GM10266 (cell line): ENCODE results near the gene GAS2.

Experiments
- DNase-seq: peaks from one replicate; pipeline ENCODE4 v3.0.0; 2012; ENCODE audit errors: extremely low spot score
- TF ChIP-seq, protein P1 (sequence below): IDR thresholded peaks from 2 replicates; pipeline ENCODE4 v1.5.1; 2012; ENCODE audit warnings: mild to moderate bottlenecking, low read depth; ENCODE audit not compliant: control insufficient read depth, insufficient read depth; ENCODE audit errors: missing control alignments

Gene GAS2

GRCh38 chr11:22822203-22822602, 155.8 kb downstream of the GAS2 start:
- TF ChIP-seq, protein P1, sequence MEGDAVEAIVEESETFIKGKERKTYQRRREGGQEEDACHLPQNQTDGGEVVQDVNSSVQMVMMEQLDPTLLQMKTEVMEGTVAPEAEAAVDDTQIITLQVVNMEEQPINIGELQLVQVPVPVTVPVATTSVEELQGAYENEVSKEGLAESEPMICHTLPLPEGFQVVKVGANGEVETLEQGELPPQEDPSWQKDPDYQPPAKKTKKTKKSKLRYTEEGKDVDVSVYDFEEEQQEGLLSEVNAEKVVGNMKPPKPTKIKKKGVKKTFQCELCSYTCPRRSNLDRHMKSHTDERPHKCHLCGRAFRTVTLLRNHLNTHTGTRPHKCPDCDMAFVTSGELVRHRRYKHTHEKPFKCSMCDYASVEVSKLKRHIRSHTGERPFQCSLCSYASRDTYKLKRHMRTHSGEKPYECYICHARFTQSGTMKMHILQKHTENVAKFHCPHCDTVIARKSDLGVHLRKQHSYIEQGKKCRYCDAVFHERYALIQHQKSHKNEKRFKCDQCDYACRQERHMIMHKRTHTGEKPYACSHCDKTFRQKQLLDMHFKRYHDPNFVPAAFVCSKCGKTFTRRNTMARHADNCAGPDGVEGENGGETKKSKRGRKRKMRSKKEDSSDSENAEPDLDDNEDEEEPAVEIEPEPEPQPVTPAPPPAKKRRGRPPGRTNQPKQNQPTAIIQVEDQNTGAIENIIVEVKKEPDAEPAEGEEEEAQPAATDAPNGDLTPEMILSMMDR: no peak
- no peak for DNase-seq

DNA sequence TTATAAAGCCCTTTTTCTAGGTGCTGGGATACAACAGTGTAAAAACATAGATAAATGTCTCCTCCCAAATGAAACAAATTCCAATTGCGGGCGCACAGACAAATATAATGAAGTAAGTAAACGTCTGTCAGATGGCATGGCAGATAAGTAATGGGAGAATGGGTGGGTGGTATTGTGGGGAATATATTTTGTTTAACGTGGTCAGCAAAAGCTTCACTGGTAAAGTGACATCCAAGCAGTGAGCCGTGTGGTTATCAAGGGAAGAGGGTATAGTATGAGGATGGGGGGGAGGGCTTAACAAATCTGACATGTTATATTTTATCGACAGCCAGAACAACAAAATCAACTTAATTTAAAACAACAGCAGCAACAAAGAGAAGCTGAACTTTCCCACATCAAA, 162.0 kb downstream of the GAS2 start:
- no peak for DNase-seq
- TF ChIP-seq, protein P1: no peak

DNA sequence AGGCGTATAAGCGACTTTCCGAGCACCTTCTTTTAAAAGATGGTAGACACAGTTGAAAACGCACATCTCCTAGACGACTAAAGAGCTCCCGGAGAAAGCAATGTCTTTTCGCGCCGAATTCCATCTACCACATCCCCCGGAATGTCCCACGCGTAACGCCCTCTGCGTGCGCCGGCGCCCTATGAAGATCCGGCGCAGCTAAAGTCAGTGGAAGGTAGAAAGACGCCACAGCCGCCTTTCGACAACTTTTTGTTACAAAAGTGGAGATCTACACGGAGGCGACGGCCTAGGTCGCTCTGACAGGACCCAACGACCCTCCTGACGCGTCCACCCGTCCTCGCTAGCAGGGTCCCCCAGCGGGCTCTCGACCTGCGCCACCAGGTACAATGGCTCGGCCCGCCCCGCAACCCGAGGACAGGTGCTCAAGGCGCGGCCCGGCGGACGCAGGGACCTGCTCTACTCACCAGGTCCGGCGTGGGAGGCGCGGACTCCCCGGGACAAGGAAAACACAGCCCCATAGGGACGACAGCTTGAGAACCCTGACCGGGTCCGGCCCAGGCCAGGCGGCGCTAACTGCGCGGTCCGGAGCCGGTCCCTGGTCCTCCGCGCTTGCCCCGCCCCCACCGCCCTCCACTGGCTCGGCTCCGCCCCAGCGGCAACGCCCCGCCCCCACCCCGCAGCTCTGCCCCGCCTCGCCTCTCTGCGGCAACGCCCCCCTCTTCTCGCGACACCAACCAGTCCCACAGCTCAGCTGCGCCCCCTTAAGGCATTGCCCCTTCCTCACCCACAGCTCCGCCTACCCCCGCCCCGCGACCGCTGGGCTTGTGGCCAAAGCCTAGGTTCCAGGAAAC, 163.0 kb downstream of the GAS2 start, which contains the start of gene SVIP:
Gene SVIP (minus strand): TSS at position 571 of the 851 bp plus-strand sequence. CDS start 53 bp downstream, at position 518.
- TF ChIP-seq, protein P1: peak; percentile 95
- peak; percentile 90 for DNase-seq

DNA sequence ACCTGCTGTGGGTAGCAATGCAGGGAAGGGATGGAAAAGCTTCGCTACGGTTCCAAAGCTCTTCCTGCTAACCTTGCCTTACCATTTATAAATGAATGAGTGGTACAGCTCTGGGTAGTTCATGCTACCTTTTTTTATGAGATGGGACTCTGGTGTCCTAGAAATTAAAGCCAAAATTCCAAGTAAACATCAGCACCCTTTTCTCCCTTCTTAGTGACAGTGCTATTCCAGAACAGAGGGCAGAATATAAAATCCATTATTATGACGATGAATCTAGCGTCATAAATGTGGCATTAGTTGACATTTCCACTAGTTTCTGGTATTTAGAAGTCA, 163.6 kb downstream of the GAS2 start:
- no peak for DNase-seq

DNA sequence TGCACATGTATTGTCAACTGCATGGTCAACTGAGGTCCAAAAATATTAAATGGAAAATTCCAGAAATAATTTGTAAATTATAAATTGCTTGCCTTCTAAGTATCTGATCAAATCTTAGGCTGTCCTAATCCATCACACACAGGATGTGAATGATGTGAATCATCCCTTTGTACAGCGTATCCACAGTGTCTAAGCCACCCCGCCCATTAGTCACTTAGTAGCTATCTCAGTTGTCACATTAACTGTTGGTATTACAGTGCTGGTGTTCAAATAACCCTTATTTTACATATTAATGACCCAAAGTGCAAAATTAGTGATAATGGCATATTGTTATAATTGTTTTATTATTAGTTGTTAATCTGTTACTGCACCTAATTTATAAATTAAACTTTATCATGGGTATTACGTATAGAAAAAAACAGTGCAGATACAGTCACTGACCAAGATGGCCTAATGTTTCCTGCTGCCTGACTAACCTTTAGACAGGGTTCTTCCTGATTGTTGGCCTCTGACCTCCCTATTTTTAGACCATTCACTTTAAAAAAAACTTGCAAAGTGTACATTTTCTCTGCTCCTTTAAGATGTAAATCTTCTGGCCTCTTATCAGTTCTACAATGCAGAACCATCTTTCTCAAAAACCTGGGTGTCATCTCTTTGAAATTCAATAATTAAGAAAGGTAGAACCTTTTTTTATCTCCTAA, 166.1 kb downstream of the GAS2 start:
- TF ChIP-seq, protein P1: no peak
- no peak for DNase-seq

More for the DNA sequence above, 163.6 kb downstream of the GAS2 start:
- TF ChIP-seq, protein P1: no peak

- TF ChIP-seq, protein P1: no peak
- no peak for DNase-seq
These were observed 180.3 kb downstream of the GAS2 start for GRCh38 chr11:22846726-22847125.

DNA sequence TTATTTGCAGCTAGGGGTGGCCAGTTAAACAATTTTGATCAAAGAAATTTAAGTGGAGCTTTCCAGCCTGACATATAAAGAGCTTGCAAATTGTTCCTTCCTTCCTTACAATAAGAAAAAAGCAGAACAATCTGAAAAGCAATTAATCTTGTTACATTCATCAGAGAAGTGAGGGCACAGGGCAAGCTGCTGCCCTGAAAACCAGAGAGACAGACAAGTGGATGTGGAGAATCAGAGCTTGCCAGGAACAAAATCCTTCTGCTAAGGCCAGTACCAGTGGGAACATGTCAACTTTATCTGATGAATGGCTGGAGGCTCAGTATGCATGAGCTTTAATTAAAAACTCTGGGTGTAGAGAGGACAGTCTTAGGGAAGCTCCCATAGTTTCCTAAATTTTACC, 185.1 kb downstream of the GAS2 start:
- TF ChIP-seq, protein P1: no peak
- DNase-seq: no peak
